Fibroblast of mammary gland (primary cell): ENCODE measurements around the gene TMEM156.

Experiments used
- DNase-seq: peaks from one replicate; pipeline ENCODE4 v3.0.0-alpha.2; 2010; ENCODE audit warnings: low read depth
- H3K4me3 ChIP-seq: 2 replicates; pipeline ENCODE4 v1.5.1; 2011; ENCODE audit warnings: low read depth, mild to moderate bottlenecking, low read length, moderate library complexity; ENCODE audit not compliant: control insufficient read depth
- TF ChIP-seq, protein P1 (sequence below): conservative IDR thresholded peaks from 2 replicates; pipeline ENCODE4 v1.5.1; 2011; ENCODE audit warnings: low read depth, low read length, inconsistent platforms; ENCODE audit not compliant: control insufficient read depth, insufficient read depth

TMEM156 gene

DNA sequence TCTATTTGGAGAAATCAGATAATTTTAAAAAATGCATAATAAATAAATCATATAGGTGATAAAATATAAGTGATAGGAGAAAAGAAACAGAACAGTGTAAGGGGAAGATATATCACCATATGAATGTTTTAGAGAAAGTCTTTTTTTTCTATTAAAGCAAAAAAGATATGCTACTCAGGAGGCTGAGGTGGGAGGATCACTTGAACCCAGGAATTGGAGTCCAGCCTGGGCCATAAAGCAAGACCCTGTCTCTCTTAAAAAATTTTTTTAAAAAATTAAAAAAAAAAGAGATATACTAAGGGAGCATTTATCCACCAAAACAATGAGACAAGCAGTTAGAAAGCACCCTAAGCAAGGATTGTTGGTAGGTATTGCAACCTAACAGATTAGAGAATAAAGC lies 6.1 kb downstream of the TMEM156 start:
- no peak overlapping the region for H3K4me3 ChIP-seq
- TF ChIP-seq, protein P1, sequence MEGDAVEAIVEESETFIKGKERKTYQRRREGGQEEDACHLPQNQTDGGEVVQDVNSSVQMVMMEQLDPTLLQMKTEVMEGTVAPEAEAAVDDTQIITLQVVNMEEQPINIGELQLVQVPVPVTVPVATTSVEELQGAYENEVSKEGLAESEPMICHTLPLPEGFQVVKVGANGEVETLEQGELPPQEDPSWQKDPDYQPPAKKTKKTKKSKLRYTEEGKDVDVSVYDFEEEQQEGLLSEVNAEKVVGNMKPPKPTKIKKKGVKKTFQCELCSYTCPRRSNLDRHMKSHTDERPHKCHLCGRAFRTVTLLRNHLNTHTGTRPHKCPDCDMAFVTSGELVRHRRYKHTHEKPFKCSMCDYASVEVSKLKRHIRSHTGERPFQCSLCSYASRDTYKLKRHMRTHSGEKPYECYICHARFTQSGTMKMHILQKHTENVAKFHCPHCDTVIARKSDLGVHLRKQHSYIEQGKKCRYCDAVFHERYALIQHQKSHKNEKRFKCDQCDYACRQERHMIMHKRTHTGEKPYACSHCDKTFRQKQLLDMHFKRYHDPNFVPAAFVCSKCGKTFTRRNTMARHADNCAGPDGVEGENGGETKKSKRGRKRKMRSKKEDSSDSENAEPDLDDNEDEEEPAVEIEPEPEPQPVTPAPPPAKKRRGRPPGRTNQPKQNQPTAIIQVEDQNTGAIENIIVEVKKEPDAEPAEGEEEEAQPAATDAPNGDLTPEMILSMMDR = no peak

DNA sequence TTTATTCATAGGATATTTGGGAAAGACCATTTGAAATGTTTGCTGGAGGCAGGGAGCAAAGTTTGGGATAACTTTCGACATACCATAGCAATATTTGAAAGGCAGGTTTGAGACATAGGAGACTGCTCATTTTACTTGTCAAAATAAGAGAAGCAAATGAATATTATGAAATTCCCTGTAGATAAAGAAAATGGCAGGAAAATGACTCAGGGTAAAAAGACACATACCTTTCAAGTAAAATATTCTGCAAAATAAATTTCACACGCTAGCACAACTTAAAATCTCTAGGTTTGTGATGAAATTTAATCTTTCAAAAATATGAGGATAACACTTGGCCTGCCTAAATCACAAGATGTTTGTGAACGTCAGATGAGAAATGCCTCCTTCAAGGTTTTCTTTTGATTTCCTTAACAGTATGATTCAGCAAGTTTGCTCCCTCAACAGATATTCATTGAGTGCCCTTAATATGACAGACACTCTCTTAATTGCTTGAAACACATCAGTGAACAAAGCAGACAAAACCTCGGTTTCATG lies 6.6 kb downstream of the TMEM156 start:
- H3K4me3 ChIP-seq = no peak overlapping the region
- TF ChIP-seq, protein P1 = no peak
- DNase-seq = no peak

More for the DNA sequence above, 6.1 kb downstream of the TMEM156 start:
- no peak for DNase-seq

DNA sequence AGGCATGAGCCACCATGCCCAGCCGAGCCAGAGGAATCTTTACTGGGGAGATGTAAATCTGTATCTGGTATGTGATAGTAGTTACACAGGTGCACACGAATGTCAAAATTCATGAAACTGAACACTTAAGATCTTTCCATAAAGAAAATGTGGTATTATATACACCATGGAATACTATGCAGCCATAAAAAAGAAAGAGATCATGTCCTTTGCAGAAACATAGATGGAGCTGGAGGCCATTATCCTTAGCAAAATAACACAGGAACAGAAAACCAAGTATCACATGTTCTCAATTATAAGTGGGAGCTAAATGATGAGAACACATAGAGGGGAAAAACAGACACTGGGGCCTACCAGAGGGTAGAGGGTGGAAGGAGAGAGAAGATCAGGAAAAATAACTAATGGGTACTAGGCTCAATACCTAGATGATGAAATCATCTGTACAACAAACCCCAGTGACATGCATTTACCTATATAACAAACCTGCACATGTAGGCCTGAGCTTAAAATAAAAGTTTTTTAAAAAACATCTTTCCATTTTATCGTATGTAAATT lies 7.8 kb downstream of the TMEM156 start:
- no peak overlapping the region for H3K4me3 ChIP-seq
- no peak for DNase-seq
- TF ChIP-seq, protein P1 = no peak

DNA sequence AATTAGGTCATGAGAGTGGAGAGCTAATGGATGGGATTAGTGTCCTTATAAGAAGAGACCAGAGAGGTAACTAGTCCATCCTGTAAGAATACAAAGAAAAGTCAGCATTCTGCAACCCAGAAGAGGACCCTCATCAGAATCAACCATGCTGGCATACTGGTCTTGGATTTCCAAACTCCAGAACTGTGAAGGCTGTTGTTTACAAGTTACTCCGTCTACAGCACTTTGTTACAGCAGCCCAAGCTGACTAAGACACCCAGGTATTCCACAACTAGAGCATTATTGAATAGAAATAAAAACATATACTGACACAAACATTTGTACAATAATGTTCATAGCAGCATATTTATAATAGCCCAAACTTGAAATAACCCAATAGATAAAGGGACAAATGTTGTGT lies 9.2 kb downstream of the TMEM156 start:
- no peak overlapping the region for H3K4me3 ChIP-seq
- no peak for DNase-seq
- TF ChIP-seq, protein P1 = no peak

DNA sequence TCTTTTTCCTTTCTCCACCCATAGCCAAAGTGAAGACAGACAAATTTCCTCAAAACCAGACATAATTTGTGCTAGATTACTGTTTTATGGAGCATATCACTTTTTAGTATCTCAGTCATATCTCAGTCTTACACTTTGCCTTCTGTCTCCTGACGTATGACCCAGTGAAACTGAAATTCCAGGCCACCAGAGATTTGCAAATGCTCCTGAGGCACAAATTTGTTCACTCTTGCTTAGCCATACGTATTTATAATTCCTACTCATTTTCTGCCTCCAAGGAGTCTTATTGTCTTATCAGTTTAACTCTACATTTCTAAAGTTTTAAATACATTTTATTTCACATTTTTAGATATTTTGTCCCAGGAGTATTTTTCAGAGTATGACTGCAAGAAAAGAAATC lies 10.0 kb downstream of the TMEM156 start:
- no peak overlapping the region for H3K4me3 ChIP-seq
- TF ChIP-seq, protein P1 = no peak
- no peak for DNase-seq

DNA sequence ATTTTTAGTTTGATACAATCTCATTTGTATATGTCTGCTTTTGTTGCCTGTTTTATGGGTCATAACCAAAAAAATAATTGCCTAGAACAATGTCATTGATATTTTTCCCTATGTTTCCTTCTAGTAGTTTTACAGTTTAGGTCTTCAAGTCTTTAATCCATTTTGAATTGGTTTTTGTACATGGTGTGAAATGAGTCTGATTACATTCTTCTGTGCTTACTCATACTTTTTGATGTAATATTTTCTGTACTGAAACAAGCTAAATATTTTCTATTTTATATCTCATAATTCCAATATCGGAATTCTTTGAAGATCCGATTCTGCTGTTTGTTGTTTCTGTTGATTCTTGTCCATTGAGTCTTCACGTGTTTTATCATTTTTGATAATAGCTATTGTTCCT lies 10.6 kb downstream of the TMEM156 start:
- DNase-seq = no peak

More for the DNA sequence above, 10.6 kb downstream of the TMEM156 start:
- H3K4me3 ChIP-seq = no peak overlapping the region
- TF ChIP-seq, protein P1 = no peak
